Sigmoid colon (tissue), 7 donors: Measurements from ENCODE around the gene ARHGAP8. TPM values are rescaled to one million over a fixed set of nuclear protein-coding genes. Genes with fewer than 3 reads are reported as not detected.
"Not testable (repeated sequence)": the region's sequence is repeated elsewhere in the genome, so short reads cannot be mapped to it uniquely, and the experiment has no call there.

ENCODE experiments used
- DNase-seq: peaks from one replicate; pipeline ENCODE4 v3.0.0-alpha.2; 2019
- H3K27ac ChIP-seq, 4 donors: fragments of 200-600 bp; sonication (generic); one replicate each; pipeline ENCODE4 v1.5.1; 2016 to 2019; ENCODE audit warnings: mild to moderate bottlenecking in 1 of 4
- H3K27me3 ChIP-seq, 3 donors: fragments of 200-600 bp; sonication (generic); one replicate each; pipeline ENCODE4 v1.5.1; 2019; ENCODE audit warnings: mild to moderate bottlenecking in 1 of 3
- H3K36me3 ChIP-seq, 4 donors: fragments of 200-600 bp; sonication (generic); one replicate each; pipeline ENCODE4 v1.5.1; 2016 to 2019
- H3K4me1 ChIP-seq, 4 donors: fragments of 200-600 bp; sonication (generic); one replicate each; pipeline ENCODE4 v1.5.1; 2017 to 2019
- H3K4me3 ChIP-seq, 4 donors: fragments of 200-600 bp; sonication (generic); one replicate each; pipeline ENCODE4 v1.5.1; 2017 to 2019; ENCODE audit warnings: mild to moderate bottlenecking in 2 of 4, moderate library complexity in 1 of 4
- H3K9me3 ChIP-seq, 4 donors: fragments of 200-600 bp in 3 of 4; sonication (generic) in 3 of 4; one replicate each; pipeline versions ENCODE4 v1.5.1 to v1.6.1; 2013 to 2019
- CTCF ChIP-seq, 4 experiments: fragments of 450-650 bp in 3 of 4; fragments of 200-600 bp in 1 of 4; IDR thresholded peaks; one replicate each; pipeline ENCODE4 v1.5.1; 2016 to 2019; ENCODE audit warnings: antibody characterized with exemption in 4 of 4, mild to moderate bottlenecking in 3 of 4, moderate library complexity in 2 of 4
- EP300 ChIP-seq, 4 donors: sonication (generic); formaldehyde crosslinking; IDR thresholded peaks; one replicate each; pipeline ENCODE4 v1.6.1; 2017; ENCODE audit warnings: antibody characterized with exemption in 4 of 4
- POLR2A ChIP-seq, 2 donors: fragments of 450-650 bp; IDR thresholded peaks; one replicate each; pipeline ENCODE4 v1.6.1; 2016; ENCODE audit warnings: antibody characterized with exemption in 2 of 2, mild to moderate bottlenecking in 2 of 2, moderate library complexity in 2 of 2
- POLR2AphosphoS5 ChIP-seq, 4 donors: sonication (generic); formaldehyde crosslinking; IDR thresholded peaks; one replicate each; pipeline ENCODE4 v1.6.1; 2017; ENCODE audit warnings: antibody characterized with exemption in 4 of 4
- WGBS, 2 donors: extraction: QIAGEN DNeasy Blood & Tissue Kit; methylation state at CpG; one replicate each; pipeline ENCODE4 v1.1.7; 2013; 5-methylcytosine and 5-hydroxymethylcytosine counted together
- intact Hi-C: fragments of 100-400 bp; cut with DNase I; formaldehyde crosslinking; loops from one replicate; pipeline ENCODE4 v1.15.1; 2023
- polyA plus RNA-seq, 3 donors: library from polyadenylated mRNA; stranded (reverse); fragments of 200-250 nt; gene quantifications; one replicate each; pipeline ENCODE4 v1.2.3, GENCODE V29; 2013
- total RNA-seq, 4 donors: library from RNA; depleted of rRNA; stranded (reverse); fragments of >200 nt; gene quantifications; one replicate each; pipeline ENCODE4 v1.1.0, GENCODE V29; 2016
- donor health status: healthy with polysubstance abuse.
- donor health status: Bipolar disorder and iron deficiency.
- donor health status: healthy.

ARHGAP8 gene
- total and polyA plus RNA-seq, 7 donors = 0.66 to 30.9 (median 6.0) TPM; not detected in 1

- Histone ChIP-seq H3K27ac (no peak overlapping the region), H3K4me3 (no peak overlapping the region), H3K9me3 (peaks cover 0 to 2% (median 0%) of the 10 kb centered on the region in 4 donors), H3K27me3 (no peaks in the 10 kb centered on the region), H3K36me3 (no peaks in the 10 kb centered on the region), H3K4me1 (no peaks in the 10 kb centered on the region)
- DNase-seq = no peak
- WGBS, 2 donors = 84 to 91% methylated on average over 4 of the region's 4 CpGs
- TF ChIP-seq POLR2A (IDR thresholded peaks at IDR 0.05) = no peak
- no peak for TF ChIP-seq EP300 (IDR thresholded peaks at IDR 0.05)
- TF ChIP-seq POLR2AphosphoS5 (IDR thresholded peaks at IDR 0.05) = no peak
- no peak for TF ChIP-seq CTCF (IDR thresholded peaks at IDR 0.05)
- intact Hi-C loops = no loop called here
Measured at GRCh38 chr22:44847380-44847779, 95.0 kb downstream of the ARHGAP8 start.

- WGBS, 2 donors = 94 to 96% methylated on average over 18 of the region's 18 CpGs
- intact Hi-C loops = no loop called here
- no peak for TF ChIP-seq EP300 (IDR thresholded peaks at IDR 0.05)
- no peak for TF ChIP-seq CTCF (IDR thresholded peaks at IDR 0.05)
- H3K4me1 ChIP-seq = no peaks in the 10 kb centered on the region
- no peak overlapping the region for H3K4me3 ChIP-seq
- no peaks in the 10 kb centered on the region for H3K36me3 ChIP-seq
- no peak for DNase-seq
- no peaks in the 10 kb centered on the region for H3K27me3 ChIP-seq
- peaks cover 0 to 2% (median 0%) of the 10 kb centered on the region in 4 donors for H3K9me3 ChIP-seq
- H3K27ac ChIP-seq = no peak overlapping the region
Measured at GRCh38 chr22:44847892-44848291, 95.5 kb downstream of the ARHGAP8 start.

GRCh38 chr22:44848296-44848741, 95.9 kb downstream of the ARHGAP8 start:
- H3K4me3 ChIP-seq = no peak overlapping the region
- no peaks in the 10 kb centered on the region for H3K4me1 ChIP-seq
- peaks cover 0 to 2% (median 0%) of the 10 kb centered on the region in 4 donors for H3K9me3 ChIP-seq
- no peaks in the 10 kb centered on the region for H3K36me3 ChIP-seq
- H3K27ac ChIP-seq = no peak overlapping the region
- DNase-seq = no peak
- TF ChIP-seq POLR2A (IDR thresholded peaks at IDR 0.05) (no peak), EP300 (IDR thresholded peaks at IDR 0.05) (no peak), CTCF (IDR thresholded peaks at IDR 0.05) (no peak), POLR2AphosphoS5 (IDR thresholded peaks at IDR 0.05) (no peak)
- intact Hi-C loops = no loop called here
- 92% methylated on average over 14 of the region's 14 CpGs for WGBS, 2 donors
- no peaks in the 10 kb centered on the region for H3K27me3 ChIP-seq

- WGBS, 2 donors = 93 to 94% methylated on average over 21 of the region's 21 CpGs
- peaks cover 0 to 2% (median 0%) of the 10 kb centered on the region in 4 donors for H3K9me3 ChIP-seq
- H3K36me3 ChIP-seq = no peaks in the 10 kb centered on the region
- TF ChIP-seq CTCF (IDR thresholded peaks at IDR 0.05) (no peak), POLR2AphosphoS5 (IDR thresholded peaks at IDR 0.05) (no peak), EP300 (IDR thresholded peaks at IDR 0.05) (no peak), POLR2A (IDR thresholded peaks at IDR 0.05) (no peak)
- intact Hi-C loops = no loop called here
- no peaks in the 10 kb centered on the region for H3K27me3 ChIP-seq
- no peak overlapping the region for H3K4me3 ChIP-seq
- H3K27ac ChIP-seq = no peak overlapping the region
- DNase-seq = no peak
- no peaks in the 10 kb centered on the region for H3K4me1 ChIP-seq
Measured at GRCh38 chr22:44848791-44849420, 96.5 kb downstream of the ARHGAP8 start.

GRCh38 chr22:44850946-44851345, 98.6 kb downstream of the ARHGAP8 start:
- Histone ChIP-seq H3K36me3 (no peaks in the 10 kb centered on the region), H3K27ac (no peak overlapping the region), H3K4me1 (no peaks in the 10 kb centered on the region), H3K27me3 (no peaks in the 10 kb centered on the region), H3K4me3 (no peak overlapping the region), H3K9me3 (no peaks in the 10 kb centered on the region)
- no peak for DNase-seq
- TF ChIP-seq POLR2A (IDR thresholded peaks at IDR 0.05) (no peak), POLR2AphosphoS5 (IDR thresholded peaks at IDR 0.05) (no peak), EP300 (IDR thresholded peaks at IDR 0.05) (no peak), CTCF (IDR thresholded peaks at IDR 0.05) (no peak)
- intact Hi-C loops = no loop called here
- WGBS, 2 donors = 75 to 83% methylated on average over 6 of the region's 6 CpGs

- peak; percentile 32 for DNase-seq
- H3K36me3 ChIP-seq, H3K4me3 ChIP-seq, H3K27ac ChIP-seq, intact Hi-C loops, H3K9me3 ChIP-seq, H3K4me1 ChIP-seq, H3K27me3 ChIP-seq: not testable (repeated sequence)
- WGBS, 2 donors = 91 to 95% methylated on average over 8 of the region's 8 CpGs
Measured at GRCh38 chr22:44854641-44855040, 102.3 kb downstream of the ARHGAP8 start.
